Kasumi-1 (cell line): Measurements from ENCODE around the gene MRPL37.
"Not testable (repeated sequence)": the region's sequence is repeated elsewhere in the genome, so short reads cannot be mapped to it uniquely, and the experiment has no call there.

Experiments
- DNase-seq, 2 experiments: peaks; one replicate each; lab custom pipeline; 2025; lab: John Stamatoyannopoulos, UW

Gene MRPL37

DNA sequence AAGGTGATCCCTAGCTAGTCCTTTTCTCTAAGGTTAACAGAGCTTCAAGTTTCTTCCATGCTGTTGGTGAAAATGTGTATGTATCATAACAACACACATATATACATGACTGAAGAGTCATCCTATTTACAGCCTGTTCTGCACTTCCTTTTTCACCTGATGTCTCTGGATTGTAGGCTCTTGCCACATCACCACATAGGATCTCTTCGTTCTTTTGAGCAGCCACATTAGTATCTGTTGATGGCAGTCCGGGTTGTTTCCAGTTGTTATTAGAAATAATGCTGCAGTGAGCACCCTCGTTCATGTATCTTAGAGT lies 19.7 kb downstream of the MRPL37 start:
- DNase-seq: no peak

DNA sequence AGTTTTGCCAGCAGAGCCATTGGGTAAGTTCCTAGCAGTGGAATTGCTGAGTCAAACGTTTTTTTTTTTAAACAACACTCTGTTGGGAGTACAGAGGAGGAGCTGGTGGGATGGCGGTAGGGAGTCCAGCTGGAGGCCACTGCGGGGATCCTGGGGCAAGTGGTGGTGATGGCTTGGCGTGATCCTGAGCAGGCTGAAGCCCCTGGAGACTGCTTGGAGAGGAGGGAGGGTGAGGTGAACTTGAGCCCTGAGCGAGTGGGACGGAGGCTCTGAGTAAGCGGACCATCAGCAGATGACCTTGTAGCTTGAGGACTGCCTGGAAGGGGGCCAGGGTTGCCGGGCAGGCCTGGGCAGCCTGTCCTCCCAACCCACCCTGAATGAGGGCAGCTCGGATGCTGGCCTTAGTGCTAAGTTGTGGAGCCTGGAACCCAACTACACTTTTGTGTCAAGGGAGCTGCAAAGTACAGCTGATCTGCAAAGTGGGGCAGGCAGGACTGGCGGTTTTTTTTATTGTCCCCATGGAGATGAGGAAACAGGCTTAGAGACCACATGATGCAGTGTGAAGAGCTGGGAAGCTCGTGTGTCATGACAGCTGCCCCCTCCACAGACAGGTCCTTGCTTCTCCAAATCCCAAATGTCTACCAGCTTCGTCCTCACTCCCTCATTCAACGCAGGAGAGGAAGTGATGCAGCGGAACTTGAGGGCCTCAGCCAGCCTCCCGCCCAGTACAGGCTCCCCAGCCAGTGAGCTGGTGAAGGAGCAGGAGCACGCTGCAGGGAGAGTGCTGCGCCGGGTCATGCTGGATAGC lies 20.2 kb downstream of the MRPL37 start:
- peak; percentile 81 to 83 for DNase-seq

DNA sequence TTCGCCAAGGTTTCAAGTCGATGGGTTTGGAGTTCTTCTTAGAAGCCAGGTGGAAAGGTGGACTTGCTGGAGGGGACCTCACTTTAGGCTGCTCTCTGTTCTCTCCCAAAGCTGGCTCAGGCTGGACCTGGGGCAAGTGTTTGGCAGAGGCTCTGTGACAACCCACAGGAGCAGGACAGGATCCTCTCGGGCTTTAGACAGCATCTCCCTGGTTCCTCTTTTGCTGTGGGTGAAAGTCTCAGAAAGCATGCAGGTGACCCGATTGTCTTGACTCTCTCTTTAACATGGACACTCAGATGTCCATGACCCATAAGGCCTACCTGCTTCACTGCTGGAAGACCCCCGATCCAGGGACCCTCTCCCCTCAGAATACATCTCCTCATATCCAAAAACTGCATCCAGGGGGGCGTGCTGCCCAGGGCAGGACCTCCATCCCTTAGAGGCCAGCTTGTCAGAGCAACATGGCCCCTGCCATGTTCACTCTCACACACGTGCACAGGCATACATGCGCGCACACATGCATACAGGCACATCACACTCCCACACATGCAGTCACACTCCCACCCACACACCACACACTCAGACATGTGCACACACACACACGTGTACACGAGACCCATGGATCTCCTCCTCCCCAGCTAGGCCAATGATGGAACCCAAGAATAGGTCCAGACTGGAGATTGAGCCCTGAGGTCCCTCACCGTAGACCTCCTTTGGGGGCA lies 21.3 kb downstream of the MRPL37 start:
- peak in 1 of 2 experiments; percentile 3 for DNase-seq

DNA sequence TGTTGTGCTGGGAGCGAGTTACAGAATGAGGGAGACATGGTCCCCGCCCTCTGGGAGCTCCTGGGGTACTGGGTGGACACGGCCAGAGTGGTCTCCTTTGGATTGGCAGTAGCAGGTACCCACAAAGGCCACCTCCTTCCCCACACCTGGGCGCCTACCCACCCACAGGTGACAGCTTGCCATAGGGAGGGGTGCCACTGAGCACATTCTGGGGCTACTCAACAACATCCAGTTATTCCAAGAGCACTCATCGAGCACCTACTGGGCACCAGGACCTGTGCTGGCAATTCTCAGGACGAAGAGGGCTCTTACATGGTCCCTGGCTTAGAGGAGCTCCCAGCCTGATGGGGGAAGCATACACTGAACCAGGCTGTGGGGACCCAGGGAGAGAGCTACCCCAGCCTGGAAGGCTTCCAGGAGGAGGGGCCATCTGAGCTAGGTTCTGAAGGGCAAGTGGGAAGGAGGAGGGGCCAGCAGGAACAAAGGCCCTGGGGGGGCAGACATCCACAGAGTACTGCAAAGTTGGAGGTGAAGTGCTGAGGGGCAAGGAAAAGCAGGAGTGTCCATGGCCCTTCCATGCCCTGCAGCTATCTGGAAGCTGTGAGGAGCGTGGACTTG lies 22.0 kb downstream of the MRPL37 start:
- no peak for DNase-seq

DNA sequence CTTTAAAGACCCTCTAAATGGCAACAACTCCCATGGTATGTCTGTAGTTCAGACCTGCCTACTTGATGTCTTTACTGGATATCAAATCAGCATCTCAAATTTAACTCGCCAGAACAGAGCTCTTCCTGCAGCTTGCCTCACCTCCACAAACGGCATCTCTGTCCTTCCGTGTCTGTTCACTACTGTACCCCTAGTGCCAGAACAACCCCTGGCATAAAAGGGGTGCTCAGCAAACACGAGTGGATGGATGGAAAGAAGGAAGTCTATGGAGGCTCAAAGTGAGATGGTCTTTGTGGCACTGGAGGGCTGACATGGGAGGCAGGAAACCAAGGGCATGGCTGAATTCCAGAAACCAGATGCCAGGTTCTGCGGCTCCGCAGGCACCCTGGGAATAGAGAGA lies 22.7 kb downstream of the MRPL37 start:
- no peak for DNase-seq

DNA sequence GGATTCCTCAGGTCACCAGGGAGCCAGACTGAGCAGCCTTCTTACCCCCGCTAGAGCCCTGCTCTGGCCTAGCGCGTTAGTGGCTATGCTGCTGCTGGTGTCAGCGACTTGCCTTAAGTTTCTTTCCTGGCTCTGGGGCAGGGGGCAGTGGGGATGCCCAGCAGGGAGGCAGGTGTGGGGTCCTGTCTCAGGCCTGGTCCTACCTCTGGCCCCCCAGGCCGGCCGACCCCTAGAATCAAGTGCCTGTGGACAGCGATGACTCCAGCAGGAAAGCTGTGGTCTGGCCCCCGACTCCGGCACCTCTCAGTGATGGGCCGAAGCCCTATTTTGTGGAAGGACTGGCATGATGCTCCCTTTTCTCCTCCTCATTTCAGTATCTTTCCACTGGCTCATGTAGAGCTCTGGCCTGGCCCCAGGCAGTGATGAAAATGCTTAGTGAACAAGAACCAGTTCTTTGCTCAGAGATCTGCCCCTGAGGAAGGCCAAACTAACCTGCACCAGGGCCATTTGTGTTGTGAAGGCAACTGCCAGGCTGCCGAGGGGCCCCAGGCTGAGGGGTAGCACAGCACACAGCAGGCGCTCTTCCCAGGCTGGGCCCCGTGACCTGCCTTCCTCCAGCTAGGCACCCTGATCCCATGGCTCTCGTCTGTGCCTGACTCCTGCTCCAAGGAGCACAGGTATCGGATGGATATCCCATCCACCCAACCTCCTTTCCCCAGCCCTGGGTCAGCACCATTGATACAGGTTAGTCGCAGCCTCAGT lies 23.7 kb downstream of the MRPL37 start:
- no peak for DNase-seq

DNA sequence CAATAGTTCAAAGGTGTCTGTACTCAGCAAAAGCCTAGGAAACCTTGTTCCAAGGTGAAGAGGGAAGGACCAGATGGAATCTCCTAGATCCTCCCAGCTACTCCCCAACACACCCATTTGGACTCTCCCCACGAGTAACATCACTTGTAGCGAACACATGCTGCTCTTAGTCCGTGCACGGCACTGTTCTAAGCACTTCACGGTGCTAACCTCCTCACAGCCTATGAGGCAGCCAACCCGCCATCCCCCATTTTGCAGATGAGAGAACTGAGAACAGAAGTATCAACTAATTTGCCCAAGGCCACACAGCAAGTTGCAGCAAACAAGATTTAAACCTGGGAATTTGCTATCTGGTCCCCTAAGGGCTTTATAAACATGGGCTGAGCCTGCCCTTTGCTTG lies 24.3 kb downstream of the MRPL37 start:
- DNase-seq: no peak

DNA sequence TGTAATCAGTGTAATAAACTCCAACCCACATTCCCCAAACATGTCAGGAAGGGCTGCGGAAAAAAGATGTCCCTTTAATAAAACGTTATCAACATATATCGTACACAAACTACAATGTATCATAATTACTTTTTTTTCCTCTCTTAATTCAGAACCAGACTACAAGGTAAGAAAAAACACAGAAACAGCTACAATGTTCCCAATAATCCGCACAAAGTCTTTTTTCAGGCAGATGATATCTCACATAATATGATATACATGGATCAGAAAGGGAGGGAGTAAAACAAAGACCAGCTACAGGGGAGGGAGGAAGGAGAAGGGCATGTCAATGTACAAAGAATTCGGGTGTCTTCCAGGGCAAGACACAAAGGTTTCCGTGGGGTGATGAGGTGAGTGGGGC lies 25.4 kb downstream of the MRPL37 start:
- no peak for DNase-seq

DNA sequence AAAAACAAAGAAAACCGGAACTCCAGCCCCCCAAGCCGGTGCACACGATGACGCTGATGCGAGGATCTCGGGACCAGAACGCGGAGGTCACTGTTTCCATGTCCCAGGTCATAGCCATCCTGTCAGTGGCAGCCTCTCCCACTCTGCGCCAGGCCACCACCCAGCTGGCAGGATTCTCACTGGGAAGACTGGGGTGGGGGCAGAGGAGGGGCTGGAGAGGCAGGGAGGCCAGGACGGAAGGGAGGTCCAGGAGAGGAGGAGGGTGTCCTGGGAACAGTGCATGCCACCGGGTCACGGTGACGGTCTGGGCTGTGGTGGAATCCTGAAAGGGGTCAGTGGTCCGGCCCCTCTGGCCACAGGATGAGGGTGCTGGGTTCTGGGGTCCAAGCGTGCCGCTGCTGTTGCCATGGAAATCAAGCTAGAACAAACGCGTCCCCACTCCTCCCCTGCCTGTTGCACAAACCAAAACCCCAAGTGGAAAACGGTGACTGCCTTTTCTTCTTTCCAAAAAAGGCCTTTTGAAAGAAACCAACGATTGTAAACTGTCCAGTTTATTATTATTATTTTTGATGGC lies 26.1 kb downstream of the MRPL37 start:
- DNase-seq: no peak

DNA sequence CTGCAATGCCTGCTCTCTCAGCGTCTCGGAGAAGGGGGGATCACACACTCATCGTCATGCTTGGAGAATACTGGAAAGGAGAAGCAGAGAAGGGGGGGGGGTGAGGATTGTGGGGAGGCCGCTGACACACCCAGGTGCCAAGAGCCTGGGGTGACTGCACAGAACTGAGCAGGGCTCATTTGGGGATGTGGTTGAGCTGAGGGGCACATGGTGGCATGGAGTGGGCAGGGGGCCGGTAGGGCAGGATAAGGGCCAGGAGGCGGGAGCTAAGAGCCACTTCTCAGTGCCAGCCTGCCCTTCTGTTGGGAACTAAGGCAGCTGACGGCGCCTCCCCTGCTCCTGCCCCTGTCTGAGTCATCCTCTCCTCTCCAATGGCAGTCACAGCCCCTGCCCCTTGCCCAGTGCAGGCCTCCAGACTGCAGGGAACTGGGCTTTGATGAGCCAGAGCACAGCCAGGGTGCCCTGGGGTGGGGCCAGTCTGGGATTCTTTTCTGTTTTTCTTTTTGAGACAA lies 27.2 kb downstream of the MRPL37 start:
- peak; percentile 44 to 62 for DNase-seq

DNA sequence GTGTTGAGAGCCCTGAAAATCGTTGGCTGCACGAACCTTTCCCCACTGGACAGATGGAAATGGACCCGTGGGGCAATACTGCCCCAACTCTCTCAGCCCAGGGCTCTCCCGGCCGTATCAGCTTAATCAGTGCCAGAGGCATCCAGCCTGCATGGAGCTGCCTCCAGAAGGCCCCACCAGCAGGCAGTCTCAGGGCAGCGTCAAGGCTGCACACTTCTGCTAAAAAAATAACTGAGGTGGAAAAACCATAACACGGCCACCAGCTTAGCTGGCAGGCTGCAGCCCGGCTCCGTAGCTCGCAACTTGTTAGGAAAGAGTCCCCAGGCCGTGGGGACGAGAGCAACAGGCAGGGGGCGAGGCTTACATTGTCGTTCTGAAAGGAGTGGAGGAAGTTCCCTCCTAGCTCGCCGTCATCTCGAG lies 27.9 kb downstream of the MRPL37 start:
- peak; percentile 55 to 57 for DNase-seq

DNA sequence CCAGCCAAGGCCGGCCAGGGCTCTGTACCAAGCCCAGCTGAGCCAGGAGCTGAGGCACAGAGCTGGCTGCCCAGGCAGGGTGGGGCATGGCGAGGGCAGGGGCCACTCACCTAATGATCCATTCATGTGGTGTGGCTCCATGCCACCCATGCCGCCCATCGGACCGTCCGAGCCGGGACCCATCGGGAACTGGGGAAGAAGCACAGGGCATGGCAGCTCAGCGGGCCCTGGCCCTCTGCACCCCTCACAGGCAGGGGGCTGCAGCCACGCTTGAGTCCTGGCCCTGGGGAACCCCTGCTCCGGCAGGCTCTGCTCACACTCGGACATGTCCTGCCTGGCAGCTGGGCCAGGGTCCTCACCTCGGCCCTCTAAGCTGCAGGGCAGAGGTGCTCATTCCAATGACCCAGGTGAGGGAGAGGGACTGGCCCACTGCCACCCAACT lies 28.7 kb downstream of the MRPL37 start:
- DNase-seq: no peak

DNA sequence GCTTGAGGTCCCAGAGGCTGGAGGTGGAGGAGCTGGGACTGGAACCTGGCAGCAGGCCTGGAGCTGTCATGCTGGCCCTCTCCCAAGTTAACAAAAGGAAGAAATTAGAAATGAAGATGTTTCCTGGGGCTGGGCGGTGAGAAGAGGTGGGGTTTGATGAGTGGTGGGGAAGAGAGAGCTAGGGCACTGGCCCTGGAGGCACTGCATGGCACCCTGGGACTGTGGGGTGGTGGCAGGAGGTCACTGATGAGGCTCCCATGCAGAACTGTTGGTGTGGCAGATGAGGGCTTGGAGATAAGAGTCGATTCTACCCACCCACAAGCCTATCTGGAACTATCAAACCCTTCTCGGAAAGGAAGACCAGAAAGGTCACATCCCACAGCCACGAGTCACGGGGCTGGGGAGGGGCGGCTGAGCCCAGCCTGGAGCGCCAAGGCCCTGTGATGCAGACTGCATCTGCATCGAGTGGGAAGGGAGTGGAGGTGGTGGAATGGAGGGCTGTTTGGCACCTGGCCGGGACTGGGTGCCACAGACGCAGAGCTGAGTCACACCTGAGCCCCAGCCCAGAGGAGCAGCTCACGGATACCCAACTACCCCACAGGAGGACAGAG lies 29.4 kb downstream of the MRPL37 start:
- peak in 1 of 2 experiments; percentile 14 for DNase-seq

DNA sequence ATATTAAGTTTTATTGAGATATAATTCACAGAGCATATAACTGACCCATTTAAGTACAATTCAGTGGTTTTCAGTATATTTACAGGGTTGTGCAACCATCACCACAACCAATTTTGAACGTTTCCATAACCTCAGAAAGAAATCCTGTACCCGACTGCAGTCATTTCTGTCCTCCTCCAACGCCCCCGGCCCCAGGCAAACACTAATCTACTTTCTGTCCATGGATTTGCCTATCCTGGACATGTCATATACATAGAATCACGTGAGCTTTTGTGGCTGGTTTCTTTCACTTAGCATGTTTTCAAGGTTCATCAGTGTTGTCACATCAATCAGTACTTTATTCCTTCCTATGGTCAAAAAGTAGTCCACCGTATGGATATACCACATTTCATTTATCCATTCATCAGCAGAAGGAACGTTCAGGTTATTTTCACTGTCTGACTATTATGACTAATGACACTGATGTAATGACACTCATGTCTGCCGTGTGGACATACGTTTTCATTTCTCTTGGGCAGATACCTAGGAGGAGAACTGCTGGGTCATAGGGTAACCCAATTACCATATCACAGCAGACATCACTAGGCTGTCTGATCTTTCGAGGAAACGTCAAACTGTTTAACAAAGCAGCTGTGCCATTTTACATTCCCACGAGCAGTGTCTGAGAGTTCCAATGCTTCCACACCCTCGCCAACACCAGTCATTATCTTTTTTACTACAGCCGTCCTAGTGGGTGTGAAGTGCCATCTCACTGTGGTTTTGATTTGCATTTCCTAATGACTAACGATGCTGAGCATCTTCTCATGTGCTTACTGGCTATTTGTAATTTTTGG lies 30.8 kb downstream of the MRPL37 start:
- DNase-seq: no peak

DNA sequence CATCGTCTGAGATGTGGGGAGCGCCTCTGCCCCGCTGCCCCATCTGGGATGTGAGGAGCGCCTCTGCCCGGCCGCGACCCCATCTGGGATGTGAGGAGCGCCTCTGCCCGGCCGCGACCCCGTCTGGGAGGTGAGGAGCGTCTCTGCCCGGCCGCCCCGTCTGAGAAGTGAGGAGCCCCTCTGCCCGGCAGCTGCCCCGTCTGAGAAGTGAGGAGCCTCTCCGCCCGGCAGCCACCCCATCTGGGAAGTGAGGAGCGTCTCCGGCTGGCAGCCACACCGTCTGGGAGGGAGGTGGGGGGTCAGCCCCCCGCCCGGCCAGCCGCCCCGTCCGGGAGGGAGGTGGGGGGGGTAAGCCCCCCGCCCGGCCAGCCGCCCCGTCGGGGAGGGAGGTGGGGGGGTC lies 33.2 kb downstream of the MRPL37 start:
- DNase-seq: not testable (repeated sequence)

DNA sequence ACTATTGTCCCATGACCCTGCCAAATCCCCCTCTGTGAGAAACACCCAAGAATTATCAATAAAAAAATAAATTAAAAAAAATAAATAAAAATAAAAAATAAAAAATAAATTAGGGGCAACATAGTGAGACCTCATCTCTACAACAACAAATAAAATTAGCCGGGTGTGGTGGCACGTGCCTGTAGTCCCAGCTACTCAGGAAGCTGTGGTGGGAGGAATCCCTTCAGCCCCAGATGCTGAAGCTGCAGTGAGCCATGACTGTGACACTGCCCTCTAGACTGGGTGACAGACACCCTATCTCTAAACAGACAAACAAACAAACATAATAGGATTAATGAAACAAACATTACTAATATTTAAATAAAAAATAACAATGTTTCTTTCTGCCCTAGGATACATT lies 34.3 kb downstream of the MRPL37 start:
- DNase-seq: peak; percentile 17 to 23

DNA sequence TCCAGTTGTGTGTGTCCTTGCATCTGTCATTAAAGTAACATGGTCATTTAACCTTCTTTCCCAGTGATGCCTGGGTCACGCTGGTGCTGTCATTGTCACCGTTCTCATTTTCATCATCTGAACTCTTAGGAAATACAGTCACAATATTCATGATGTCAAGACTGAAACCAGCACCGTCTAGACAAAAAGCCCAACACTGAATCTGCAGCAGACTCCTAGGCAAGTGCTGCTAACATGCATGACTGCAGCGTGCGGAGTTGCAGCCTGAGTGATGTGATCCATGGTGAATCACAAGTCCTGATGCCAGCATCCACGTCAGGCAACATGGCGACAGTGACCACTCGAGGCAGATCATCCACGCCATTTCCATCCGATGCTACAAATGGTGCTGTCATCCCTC lies 37.6 kb downstream of the MRPL37 start:
- no peak for DNase-seq

DNA sequence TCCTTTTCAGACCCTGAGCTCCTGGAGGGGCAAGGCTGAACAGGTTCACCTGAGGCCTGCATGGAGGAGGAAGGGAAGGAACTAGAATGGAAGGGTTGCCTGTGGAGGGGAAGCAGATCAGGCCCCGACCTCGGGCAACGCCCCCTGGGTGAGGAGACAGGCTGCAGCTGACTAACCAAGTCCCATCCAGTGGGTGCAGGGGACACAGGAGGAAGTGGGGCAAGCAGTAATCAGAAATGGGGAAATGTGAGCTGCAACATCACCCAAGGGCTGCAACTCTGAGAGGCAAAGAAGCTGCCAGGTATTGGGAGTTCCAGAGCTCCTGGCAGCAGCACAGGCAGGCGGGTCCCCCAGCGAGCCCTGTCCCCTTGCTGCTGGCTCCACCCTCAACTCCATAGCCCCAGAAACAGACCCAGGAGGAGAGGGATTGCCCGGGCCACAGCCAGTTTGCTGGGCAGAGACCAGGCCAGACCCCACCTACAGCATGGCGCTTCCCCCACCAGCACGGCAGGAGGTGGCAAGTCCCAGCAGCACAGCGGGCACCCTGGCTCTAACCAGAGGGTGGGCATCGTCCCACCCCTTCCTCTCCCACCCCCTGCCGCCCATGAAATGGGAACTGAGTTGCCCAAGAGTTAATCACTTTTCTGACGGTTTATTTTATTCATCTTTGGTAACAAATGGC lies 38.5 kb downstream of the MRPL37 start:
- DNase-seq: peak; percentile 88 to 92

DNA sequence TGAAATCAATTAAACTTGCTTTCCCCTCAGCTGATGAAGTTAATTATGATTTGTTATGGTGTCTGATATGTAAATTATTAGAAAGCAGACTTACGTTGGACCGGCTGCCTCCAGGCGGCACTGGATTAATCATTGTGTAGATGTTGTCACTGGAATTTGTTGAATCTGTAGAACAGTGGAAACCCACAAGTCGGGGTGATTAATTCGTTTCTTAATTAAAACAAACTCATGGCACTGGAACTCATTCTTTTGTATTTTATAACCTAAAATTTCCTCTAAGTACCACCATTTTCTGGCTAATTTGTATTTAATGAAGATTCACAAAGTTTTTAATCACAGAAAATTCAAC lies 39.0 kb downstream of the MRPL37 start:
- no peak for DNase-seq

DNA sequence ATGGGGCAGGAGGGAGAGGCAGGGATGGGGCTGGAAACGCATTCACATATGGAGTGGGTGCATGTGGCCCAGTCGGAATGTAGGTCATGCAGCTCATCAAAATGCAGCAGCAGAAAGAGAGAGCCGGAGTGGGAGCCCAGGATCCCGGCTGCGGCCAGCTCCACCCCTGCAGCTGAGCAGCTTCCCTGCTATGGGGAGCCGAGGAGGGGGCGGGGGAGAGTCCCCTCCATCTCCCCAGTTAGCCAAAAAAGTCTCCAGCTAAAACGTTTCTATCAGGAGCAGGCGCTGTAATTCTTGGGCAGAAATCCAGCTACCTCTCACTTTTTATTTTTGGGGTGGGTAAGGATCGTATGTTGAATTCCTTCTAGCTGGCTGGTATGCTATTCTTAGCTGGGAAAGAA lies 39.7 kb downstream of the MRPL37 start:
- DNase-seq: no peak
